Common myeloid progenitor, CD34-positive (primary cell): ENCODE results near the gene ADAMTS13.

ENCODE experiments used
- CTCF ChIA-PET: fragments of 350-600 bp; sonication (Branson Sonifier 250); formaldehyde crosslinking; loops from one replicate; lab custom pipeline; 2021; ENCODE audit warnings: antibody characterized with exemption; lab: Charles Lee
- POLR2A ChIA-PET: fragments of 350-600 bp; sonication (Branson Sonifier 250); formaldehyde crosslinking; loops from one replicate; lab custom pipeline; 2021; ENCODE audit warnings: antibody characterized with exemption; lab: Charles Lee
- DNase-seq, 3 donors: peaks; one replicate each; pipeline versions ENCODE4 v3.0.0 to v3.0.0-alpha.2; 2013
- H3K27ac ChIP-seq, 2 experiments: 1 replicate in 1 of 2; 2 replicates in 1 of 2; pipeline ENCODE4 v1.7.0; 2013; ENCODE audit warnings: inconsistent platforms in 2 of 2, low read length in 2 of 2, mild to moderate bottlenecking in 2 of 2, low read depth in 1 of 2, moderate library complexity in 1 of 2; ENCODE audit not compliant: severe bottlenecking in 2 of 2, insufficient read depth in 1 of 2, poor library complexity in 1 of 2
- H3K27me3 ChIP-seq, 5 experiments: replicated peaks in 2 of 5; 1 replicate in 3 of 5; 2 replicates in 2 of 5; pipeline versions ENCODE4 v1.6.1 to v1.7.0; 2013; ENCODE audit warnings: low read length in 4 of 5, mild to moderate bottlenecking in 2 of 5, moderate library complexity in 2 of 5, inconsistent platforms in 1 of 5; ENCODE audit not compliant: insufficient read depth in 5 of 5, control insufficient read depth in 4 of 5
- H3K36me3 ChIP-seq, 4 experiments: 1 replicate in 2 of 4; 2 replicates in 2 of 4; pipeline versions ENCODE4 v1.6.1 to v1.7.0; 2013; ENCODE audit warnings: low read length in 3 of 4, control low read depth in 1 of 4, mild to moderate bottlenecking in 1 of 4; ENCODE audit not compliant: control insufficient read depth in 4 of 4, insufficient read depth in 4 of 4
- H3K4me1 ChIP-seq, 4 experiments: 1 replicate in 3 of 4; 2 replicates in 1 of 4; pipeline versions ENCODE4 v1.6.1 to v1.7.1; 2013; ENCODE audit warnings: low read length in 3 of 4, mild to moderate bottlenecking in 3 of 4, control low read depth in 1 of 4, inconsistent platforms in 1 of 4, moderate library complexity in 1 of 4; ENCODE audit not compliant: control insufficient read depth in 4 of 4, insufficient read depth in 4 of 4; ENCODE audit errors: control extremely low read depth in 1 of 4
- H3K4me3 ChIP-seq, 7 experiments: 1 replicate in 4 of 7; 2 replicates in 3 of 7; pipeline versions ENCODE4 v1.5.1 to v1.7.0; 2013; ENCODE audit warnings: mild to moderate bottlenecking in 7 of 7, low read length in 6 of 7, moderate library complexity in 6 of 7, inconsistent platforms in 2 of 7, low read depth in 2 of 7, control low read depth in 1 of 7; ENCODE audit not compliant: insufficient read depth in 4 of 7, control insufficient read depth in 1 of 7; ENCODE audit errors: extremely low read depth in 1 of 7
- H3K9me3 ChIP-seq, 5 experiments: 1 replicate in 4 of 5; 2 replicates in 1 of 5; pipeline versions ENCODE4 v1.6.1 to v1.7.1; 2013; ENCODE audit warnings: low read length in 4 of 5, mild to moderate bottlenecking in 2 of 5, inconsistent platforms in 1 of 5, low read depth in 1 of 5, moderate library complexity in 1 of 5; ENCODE audit not compliant: control insufficient read depth in 4 of 5, insufficient read depth in 2 of 5; ENCODE audit errors: control extremely low read depth in 1 of 5
- WGBS: methylation state at CpG from one replicate; pipeline ENCODE4 v1.1.5; 2013; ENCODE audit not compliant: insufficient coverage; 5-methylcytosine and 5-hydroxymethylcytosine counted together

The ADAMTS13 gene

GRCh38 chr9:133506653-133507038, 84.5 kb downstream of the ADAMTS13 start:
- H3K27me3 ChIP-seq = no peaks in the 10 kb centered on the region

GRCh38 chr9:133507246-133507965, 85.2 kb downstream of the ADAMTS13 start:
- Histone ChIP-seq H3K9me3 (peaks cover 0 to 7% (median 2%) of the 10 kb centered on the region in 5 experiments), H3K4me1 (peaks cover 0 to 25% (median 20%) of the 10 kb centered on the region in 4 experiments), H3K27me3 (no peaks in the 10 kb centered on the region), H3K4me3 (no peak overlapping the region), H3K36me3 (no peaks in the 10 kb centered on the region), H3K27ac (no peak overlapping the region)
- DNase-seq = no peak
- POLR2A ChIA-PET = no interaction called here
- 95% methylated on average over 18 of the region's 24 CpGs for WGBS
- CTCF ChIA-PET = interaction anchor here (0.7 kb wide), 1 partner anchor 22 kb away, joined by 3 read pairs; no protein-coding TSS in a partner anchor

More at GRCh38 chr9:133506653-133507038, 84.5 kb downstream of the ADAMTS13 start:
- Histone ChIP-seq H3K4me3 (no peak overlapping the region), H3K4me1 (peaks cover 0 to 25% (median 20%) of the 10 kb centered on the region in 4 experiments), H3K9me3 (peaks cover 6 to 15% (median 7%) of the 10 kb centered on the region in 5 experiments), H3K27ac (no peak overlapping the region), H3K36me3 (no peaks in the 10 kb centered on the region)
- ChIA-PET POLR2A (no interaction called here), CTCF (interaction anchor here (1.6 kb wide), 1 partner anchor 102 kb away, joined by 3 read pairs; no protein-coding TSS in a partner anchor)
- WGBS = 97% methylated on average over 18 of the region's 18 CpGs
- no peak for DNase-seq

GRCh38 chr9:133508046-133508445, 85.9 kb downstream of the ADAMTS13 start:
- WGBS = 97% methylated on average over 6 of the region's 8 CpGs
- Histone ChIP-seq H3K36me3 (no peaks in the 10 kb centered on the region), H3K4me3 (no peak overlapping the region), H3K27ac (no peak overlapping the region), H3K9me3 (peaks cover 0 to 1% (median 0%) of the 10 kb centered on the region in 5 experiments), H3K27me3 (no peaks in the 10 kb centered on the region), H3K4me1 (peaks cover 0 to 25% (median 20%) of the 10 kb centered on the region in 4 experiments)
- ChIA-PET POLR2A (no interaction called here), CTCF (interaction anchor here (0.7 kb wide), 1 partner anchor 23 kb away, joined by 3 read pairs; no protein-coding TSS in a partner anchor)
- no peak for DNase-seq
